SU-DHL-6 (cell line): ENCODE results near the gene FGF1.

Experiments
- CTCF ChIP-seq: fragments of 200-600 bp; sonication (generic); IDR thresholded peaks from one replicate; pipeline ENCODE4 v1.5.1; 2017; ENCODE audit warnings: antibody characterized with exemption, mild to moderate bottlenecking, low read length, moderate library complexity; ENCODE audit not compliant: insufficient read depth, poor library complexity, severe bottlenecking
- EZH2phosphoT487 ChIP-seq: fragments of 200-600 bp; sonication (generic), shearing (Covaris generic); conservative IDR thresholded peaks from 2 replicates; pipeline ENCODE4 v1.6.1; 2018; ENCODE audit warnings: mild to moderate bottlenecking, antibody characterized with exemption, low read length, moderate library complexity, mixed read lengths

- no peak for TF ChIP-seq CTCF
- TF ChIP-seq EZH2phosphoT487 = no peak
Observed at GRCh38 chr5:142658278-142658677, 27.6 kb downstream of the FGF1 start.
